HG03039 (cell line): Measurements from ENCODE around the gene SYT7.
"Not testable (repeated sequence)": the region's sequence is repeated elsewhere in the genome, so short reads cannot be mapped to it uniquely, and the experiment has no call there.

ENCODE experiments used
- ATAC-seq: cut with Tn5 transposase; IDR thresholded peaks from one replicate; pipeline ENCODE4 v1.9.1; 2021; ENCODE audit warnings: mild to moderate bottlenecking, moderate library complexity; ENCODE audit not compliant: unreplicated experiment

Gene SYT7

DNA sequence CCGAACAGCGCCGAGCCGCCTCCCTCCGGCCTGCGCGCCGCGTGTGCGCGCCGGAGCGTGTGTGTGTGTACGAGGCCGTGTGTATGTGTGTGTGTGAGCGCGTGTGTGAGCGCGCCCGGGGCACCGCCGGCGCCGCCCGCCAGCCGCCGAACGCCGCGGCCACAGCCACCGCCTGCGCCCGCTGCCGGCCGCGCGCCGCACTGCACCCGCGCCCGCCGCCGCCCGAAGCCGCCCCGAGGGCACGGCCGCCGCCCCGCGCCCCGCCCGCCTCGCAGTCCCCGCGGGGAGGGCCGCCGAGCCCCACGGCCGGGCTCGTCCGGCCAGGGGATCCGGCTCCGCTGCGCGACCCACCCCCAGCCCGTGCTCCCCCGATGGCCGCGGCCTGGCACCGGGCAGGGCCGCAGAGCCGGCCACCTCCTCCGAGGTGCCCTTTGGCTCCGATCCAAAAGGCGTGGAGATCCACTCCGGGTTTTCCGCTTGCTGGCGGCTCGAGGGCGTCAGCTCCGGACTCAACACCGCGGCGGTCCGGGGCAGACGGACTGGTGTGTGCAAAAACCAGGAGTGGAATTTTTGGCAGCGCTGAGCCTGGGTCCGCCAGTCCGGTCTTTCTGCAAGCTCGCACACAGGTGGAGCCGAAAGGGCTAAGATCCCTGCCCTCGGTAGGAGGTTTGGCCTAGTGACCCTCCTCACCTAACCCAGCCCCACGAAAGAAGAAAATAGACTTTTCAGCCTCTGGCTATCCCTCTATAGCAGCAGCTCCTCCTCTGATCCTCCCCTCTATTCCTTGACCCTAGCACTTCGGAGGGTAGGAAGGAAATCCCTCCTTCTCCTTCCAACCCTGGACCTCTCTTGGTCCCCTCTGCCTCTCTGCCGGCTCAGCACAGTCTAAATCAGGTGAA lies at the start of gene SYT7:
SYT7 (minus strand) TSS at position 47 of the 899 bp plus-strand sequence. CDS start 256 bp downstream, outside the sequence.
- peak; percentile 74 for ATAC-seq

DNA sequence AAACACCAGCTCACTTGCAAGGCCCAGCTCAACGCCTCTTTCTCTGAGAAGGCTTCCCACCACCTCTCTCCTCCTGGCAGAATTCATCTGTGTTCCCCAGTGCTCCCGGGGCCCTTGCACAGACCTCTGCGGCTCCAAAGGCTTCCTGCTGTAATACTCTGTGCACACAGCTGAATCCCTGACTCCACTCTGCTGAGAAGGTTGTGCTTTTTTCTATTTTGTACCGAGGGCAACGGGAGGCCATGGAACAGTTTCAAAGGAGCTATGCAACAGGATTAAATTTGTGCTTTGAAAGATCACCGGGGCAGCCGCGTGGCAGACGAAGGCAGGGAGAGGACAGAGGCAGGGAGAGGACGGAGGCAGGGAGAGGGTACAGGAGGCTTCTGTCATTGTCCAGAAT lies 49.2 kb upstream of the SYT7 start:
- no peak for ATAC-seq

DNA sequence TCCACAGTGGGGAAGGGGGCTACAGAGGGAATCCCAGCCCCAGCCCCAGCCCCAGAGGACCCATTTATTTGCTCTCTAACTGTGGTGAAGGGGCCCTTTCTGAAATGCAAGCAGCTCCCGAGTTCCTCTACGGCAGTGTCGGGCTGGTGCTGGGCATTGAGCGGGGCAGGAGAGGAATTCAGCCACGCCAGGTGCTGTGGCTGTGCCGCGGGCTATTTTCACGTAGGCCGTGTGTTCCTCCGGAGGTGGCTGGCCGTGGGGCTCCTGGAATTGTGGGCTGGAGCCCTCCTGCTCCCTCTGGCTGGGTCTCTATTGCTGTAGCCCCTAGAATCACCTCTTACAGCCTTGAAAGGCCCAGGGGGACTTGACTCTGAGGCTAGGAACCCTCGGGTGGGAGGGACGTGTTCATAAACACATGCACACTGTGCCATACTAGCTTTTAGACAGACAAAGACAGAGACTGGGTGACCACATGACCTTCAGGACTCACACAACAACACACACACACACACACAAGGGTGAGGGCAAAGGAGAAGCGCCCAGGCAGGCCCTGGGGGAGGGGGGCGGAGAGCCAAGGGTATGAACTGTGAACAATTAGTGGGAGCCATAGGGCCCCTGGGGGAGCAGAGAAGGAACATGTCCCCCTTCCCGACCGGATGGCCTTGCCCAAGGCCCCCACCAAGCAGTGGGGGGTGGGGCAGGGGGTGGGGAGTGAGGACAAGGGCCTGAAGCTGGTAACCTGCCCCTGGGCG lies 48.4 kb upstream of the SYT7 start:
- no peak for ATAC-seq

GRCh38 chr11:61628662-61628970 lies 47.7 kb upstream of the SYT7 start:
- ATAC-seq: no peak

- no peak for ATAC-seq
Measured at GRCh38 chr11:61627850-61628661, 47.2 kb upstream of the SYT7 start.

- ATAC-seq: no peak
Measured at GRCh38 chr11:61626580-61627380, 45.9 kb upstream of the SYT7 start.

DNA sequence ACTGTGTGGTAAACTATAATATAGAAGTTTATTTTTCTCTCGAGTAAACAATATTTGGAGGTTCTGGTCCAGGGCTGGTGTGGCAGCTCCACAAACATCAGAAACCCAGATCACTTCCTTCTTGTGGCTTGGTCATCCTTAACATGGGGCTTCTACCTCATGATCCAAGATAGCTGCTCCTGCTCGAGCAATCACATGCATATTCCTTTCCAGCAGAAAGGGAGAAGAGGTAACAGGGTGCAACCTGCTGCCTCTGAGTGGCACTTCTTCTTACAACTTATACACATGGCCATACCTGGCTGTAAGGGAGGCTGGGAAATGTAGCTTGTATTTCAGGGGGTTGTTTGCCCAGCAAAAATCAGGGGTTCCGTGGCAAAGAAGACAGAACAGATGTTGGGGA lies 44.6 kb upstream of the SYT7 start:
- no peak for ATAC-seq

DNA sequence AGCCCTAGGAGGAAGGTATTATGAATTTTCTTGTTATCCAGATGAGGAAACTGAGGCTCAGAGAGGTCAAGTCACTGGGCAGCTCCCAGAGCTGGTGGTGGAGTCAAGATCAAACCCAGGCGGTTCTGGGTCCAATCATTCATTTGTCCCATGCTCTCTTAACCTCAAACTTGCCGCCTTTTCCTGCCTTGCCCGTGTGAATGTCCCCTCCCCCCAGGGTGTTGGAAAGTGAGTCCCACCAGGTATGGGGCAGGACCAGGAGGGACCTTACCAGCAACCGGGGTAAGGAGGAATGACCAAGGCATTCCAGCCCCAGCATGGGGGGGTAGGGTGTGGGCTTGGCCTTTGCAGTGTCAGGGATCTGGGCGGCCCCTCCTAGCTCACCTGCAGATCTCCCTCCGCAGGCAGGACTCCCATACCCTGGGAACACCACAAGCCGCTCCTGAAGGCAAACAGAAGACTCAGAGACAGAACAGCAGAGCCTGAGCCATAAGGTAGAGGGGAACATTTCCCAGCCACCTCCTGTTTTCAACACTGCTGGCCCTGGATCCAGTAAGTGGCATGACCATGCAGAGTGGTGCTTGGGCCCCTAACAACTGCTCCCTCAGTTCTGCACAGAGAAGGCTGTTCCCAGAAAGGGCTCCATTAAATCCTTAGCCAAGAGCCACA lies 41.2 kb upstream of the SYT7 start:
- no peak for ATAC-seq

DNA sequence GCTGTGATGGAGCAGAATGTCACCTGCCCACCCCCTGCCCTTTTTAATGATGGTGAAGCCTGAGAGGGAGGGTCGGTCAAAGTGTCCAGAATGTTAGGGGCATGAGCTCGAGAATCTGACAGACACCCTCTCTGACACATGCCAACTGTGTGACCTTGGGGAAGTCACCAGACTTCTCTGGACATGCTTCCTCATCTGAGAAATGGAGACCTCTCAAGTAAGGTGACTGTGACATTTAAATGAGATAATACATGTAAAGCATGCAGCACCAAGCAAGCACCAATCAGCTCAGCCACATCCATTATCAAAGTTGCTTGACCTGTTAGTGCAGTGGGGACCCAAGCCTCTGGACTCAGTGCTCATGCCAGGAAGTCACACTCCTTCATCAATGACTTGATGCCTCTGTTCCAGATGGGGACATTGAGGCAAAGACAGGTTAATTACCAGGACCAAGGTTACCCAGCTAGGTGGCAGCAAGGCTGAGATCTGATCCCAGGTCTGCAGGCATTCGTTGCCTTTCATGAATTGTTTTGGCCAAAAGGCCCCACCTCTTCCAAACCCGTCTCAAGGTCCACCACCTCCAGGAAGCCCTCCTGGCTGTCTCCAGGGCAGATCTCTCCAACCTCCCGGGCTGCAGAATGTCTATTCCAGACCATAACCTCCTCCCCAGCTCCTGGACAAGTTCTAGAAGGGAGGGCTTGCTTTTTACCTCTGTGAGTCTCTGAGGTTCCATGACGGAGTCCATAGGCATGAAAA lies 38.8 kb upstream of the SYT7 start:
- ATAC-seq: no peak

GRCh38 chr11:61618978-61619377 lies 38.1 kb upstream of the SYT7 start:
- no peak for ATAC-seq

DNA sequence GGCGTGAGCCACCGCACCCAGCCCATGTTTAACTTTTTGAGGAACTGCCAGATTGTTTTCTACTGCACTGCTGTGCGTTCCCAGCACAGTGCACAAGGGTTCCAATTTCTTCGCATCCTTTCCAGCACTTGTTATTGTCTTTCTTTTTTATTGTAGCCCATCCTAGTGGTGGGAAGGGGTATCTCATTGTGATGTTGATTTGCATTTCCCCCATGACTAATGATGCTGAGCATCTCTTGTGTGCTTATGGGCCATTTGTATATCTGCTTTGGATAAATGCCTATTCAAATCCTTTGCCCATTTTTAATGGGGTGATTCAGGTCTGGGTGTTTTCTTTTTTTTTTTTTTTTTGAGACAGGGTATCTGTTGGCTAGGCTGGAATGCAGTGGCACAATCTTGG lies 36.6 kb upstream of the SYT7 start:
- ATAC-seq: no peak

DNA sequence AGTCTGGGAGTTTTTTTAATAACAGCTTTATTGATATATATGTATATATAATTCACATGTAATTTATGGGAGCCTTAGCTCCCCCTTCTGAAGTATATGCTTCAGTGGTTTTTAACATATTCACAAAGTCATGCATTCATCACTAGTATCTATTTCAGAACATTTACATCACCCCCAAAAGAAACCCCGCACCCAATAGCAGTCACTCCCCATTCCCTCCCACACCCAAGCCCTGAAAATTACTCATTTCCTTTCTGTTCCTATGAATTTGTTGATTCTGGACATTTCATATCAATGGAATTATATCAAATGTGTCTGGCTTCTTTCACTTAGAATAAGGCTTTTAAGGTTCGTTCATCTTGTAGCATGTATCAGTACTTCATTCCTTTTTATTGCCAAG lies 35.6 kb upstream of the SYT7 start:
- no peak for ATAC-seq

DNA sequence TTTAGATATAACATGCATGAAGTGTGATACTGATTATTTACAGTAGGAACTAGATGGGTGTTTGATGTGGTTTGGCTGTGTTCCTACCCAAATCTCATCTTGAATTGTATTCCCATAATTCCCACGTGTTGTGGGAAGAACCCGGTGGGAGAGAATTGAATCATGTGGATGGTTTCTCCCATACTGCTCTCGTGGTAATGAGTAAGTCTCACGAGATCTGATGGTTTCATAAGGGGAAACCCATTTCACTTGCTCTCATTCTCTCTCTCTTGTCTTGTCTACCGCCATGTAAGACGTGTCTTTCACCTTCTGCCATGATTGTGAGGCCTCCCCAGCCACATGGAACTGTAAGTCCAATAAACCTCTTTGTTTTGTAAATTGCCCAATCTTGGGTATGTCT lies 33.9 kb upstream of the SYT7 start:
- ATAC-seq: not testable (repeated sequence)

DNA sequence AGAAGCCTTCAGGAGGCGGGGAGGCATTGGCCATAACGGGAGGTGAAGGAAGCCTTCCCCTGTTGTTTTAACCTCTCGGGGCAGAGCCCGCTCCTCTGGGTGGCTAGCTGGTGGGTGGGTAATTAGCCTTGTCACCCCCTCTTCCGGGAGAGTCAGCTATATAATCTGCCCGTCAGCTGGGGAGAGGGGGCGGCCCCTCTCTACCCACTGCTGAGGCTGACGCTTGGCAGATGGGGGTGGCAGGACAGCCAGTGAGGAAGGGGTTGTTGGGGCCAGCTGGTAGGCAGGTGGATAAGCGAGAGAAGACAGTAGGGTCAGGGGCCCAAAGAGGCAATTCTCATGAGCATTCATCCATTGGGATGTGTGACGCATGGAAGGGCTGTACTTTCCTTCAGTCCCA lies 33.0 kb upstream of the SYT7 start:
- ATAC-seq: no peak

- no peak for ATAC-seq
Measured at GRCh38 chr11:61613051-61613450, 32.2 kb upstream of the SYT7 start.

DNA sequence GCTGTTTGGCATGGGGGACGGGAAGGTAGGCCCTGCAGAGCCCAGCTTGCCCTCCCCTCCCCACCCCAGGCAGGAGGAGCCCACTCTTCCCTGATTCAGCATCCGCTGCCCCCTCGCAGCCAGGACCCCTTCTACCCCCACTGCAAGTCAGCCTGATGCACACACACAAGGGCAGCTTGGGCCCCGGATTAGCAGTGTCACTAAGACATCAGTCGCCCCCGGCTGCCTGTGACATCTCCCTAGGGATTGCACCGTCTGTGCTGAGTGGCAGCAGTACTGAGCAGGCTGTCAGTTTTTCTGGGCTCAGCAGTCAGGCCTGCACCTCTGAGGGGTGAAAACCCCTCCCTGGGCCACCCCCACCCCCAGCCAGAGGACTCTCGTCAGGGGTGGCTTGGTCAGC lies 30.4 kb upstream of the SYT7 start:
- ATAC-seq: no peak

DNA sequence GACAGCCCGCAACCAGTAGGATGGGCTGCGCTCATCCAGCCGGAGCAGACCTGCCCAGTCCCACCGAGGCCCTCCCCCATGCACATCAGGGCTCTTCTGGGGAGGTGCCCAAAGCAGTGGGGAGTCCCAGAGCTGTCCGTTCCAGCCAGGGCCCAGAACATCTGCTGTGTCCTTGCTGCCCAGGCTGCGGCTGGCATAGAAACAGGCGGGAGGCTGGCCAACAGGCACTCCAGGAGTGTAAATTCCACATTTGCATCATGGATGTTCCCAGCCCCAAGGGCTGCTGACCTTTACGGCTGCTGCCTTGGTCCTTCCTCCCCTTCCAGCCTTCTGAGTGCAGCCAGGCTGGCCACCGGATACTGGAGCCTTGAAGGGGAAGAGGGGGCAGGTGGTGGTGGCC lies 30.0 kb upstream of the SYT7 start:
- ATAC-seq: no peak

DNA sequence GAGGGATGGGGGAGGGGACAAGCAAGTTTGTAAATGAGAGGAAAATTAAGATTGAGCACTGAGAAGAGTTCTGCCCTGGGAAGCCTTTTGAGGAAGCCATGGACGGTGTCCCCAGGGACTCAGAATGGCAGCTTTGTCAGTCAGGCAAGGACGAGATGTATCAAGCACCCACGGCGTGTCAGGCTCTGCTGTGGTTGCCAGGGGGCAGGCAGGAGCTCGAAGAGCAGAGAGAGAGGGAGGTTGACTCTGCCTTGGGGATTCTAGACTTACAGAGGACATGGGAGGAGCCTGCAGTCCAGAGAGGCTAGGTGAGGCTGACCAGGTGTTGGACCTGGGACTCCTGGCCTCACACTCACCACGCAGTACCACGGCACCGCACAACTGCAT lies 29.1 kb upstream of the SYT7 start:
- ATAC-seq: no peak
